Measurements from ENCODE around the gene PCDH9.
"Not testable (repeated sequence)": the region's sequence is repeated elsewhere in the genome, so short reads cannot be mapped to it uniquely, and the experiment has no call there.

The PCDH9 gene

GRCh38 chr13:67122251-67122650, 107.9 kb downstream of the PCDH9 start:
- no peak for DNase-seq (ENCODE audit: low read depth)

GRCh38 chr13:67120872-67121531, 109.1 kb downstream of the PCDH9 start:
- peak; percentile 80 for DNase-seq (ENCODE audit: low read depth)

- DNase-seq (ENCODE audit: low read depth): peak; percentile 86
Measured at GRCh38 chr13:67119481-67119894, 110.6 kb downstream of the PCDH9 start.

GRCh38 chr13:67118277-67118676, 111.9 kb downstream of the PCDH9 start:
- no peak for DNase-seq (ENCODE audit: low read depth)

- DNase-seq (ENCODE audit: low read depth): peak; percentile 5
Measured at GRCh38 chr13:67117010-67117550, 113.1 kb downstream of the PCDH9 start.

GRCh38 chr13:67107979-67108378, 122.2 kb downstream of the PCDH9 start:
- DNase-seq (ENCODE audit: low read depth): no peak

GRCh38 chr13:67106502-67107057, 123.6 kb downstream of the PCDH9 start:
- DNase-seq (ENCODE audit: low read depth): no peak

- DNase-seq (ENCODE audit: low read depth): no peak
Measured at GRCh38 chr13:67101730-67102467, 128.2 kb downstream of the PCDH9 start.

GRCh38 chr13:67100730-67101129, 129.4 kb downstream of the PCDH9 start:
- DNase-seq (ENCODE audit: low read depth): no peak

GRCh38 chr13:67099494-67099893, 130.6 kb downstream of the PCDH9 start:
- DNase-seq (ENCODE audit: low read depth): no peak

GRCh38 chr13:67097892-67098452, 132.2 kb downstream of the PCDH9 start:
- DNase-seq (ENCODE audit: low read depth): peak; percentile 10

GRCh38 chr13:67096893-67097292, 133.2 kb downstream of the PCDH9 start:
- DNase-seq (ENCODE audit: low read depth): not testable (repeated sequence)

- DNase-seq (ENCODE audit: low read depth): no peak
Measured at GRCh38 chr13:67096418-67096817, 133.7 kb downstream of the PCDH9 start.

GRCh38 chr13:67095621-67096020, 134.5 kb downstream of the PCDH9 start:
- DNase-seq (ENCODE audit: low read depth): no peak

- DNase-seq (ENCODE audit: low read depth): no peak
Measured at GRCh38 chr13:67094952-67095351, 135.2 kb downstream of the PCDH9 start.

GRCh38 chr13:67094078-67094477, 136.1 kb downstream of the PCDH9 start:
- DNase-seq (ENCODE audit: low read depth): no peak

GRCh38 chr13:67091603-67092002, 138.5 kb downstream of the PCDH9 start:
- no peak for DNase-seq (ENCODE audit: low read depth)

- DNase-seq (ENCODE audit: low read depth): no peak
Measured at GRCh38 chr13:67090856-67091255, 139.3 kb downstream of the PCDH9 start.

GRCh38 chr13:67087527-67087926, 142.6 kb downstream of the PCDH9 start:
- no peak for DNase-seq (ENCODE audit: low read depth)

GRCh38 chr13:67086260-67086659, 143.9 kb downstream of the PCDH9 start:
- DNase-seq (ENCODE audit: low read depth): no peak

GRCh38 chr13:67084066-67084465, 146.1 kb downstream of the PCDH9 start:
- DNase-seq (ENCODE audit: low read depth): no peak

GRCh38 chr13:67083519-67083918, 146.6 kb downstream of the PCDH9 start:
- DNase-seq (ENCODE audit: low read depth): no peak

- no peak for DNase-seq (ENCODE audit: low read depth)
Measured at GRCh38 chr13:67080351-67080750, 149.8 kb downstream of the PCDH9 start.

Data from fibroblast of gingiva (primary cell).